ENCODE measurements around the gene PDCD4. TPM values are rescaled to one million over a fixed set of nuclear protein-coding genes. Genes with fewer than 3 reads are reported as not detected.
A peak's percentile ranks its signal among the peaks of the same experiment; 100 is the strongest.

PDCD4 gene
- total and polyA plus RNA-seq, 2 of the 13 experiments (the other 11 are each of a cell fraction or from before 2014, with no cell fraction given), result 22.8 to 56.2 TPM

GRCh38 chr10:110843031-110843430 lies 28.7 kb upstream of the PDCD4 start (continued):
- TF ChIP-seq, protein P1, sequence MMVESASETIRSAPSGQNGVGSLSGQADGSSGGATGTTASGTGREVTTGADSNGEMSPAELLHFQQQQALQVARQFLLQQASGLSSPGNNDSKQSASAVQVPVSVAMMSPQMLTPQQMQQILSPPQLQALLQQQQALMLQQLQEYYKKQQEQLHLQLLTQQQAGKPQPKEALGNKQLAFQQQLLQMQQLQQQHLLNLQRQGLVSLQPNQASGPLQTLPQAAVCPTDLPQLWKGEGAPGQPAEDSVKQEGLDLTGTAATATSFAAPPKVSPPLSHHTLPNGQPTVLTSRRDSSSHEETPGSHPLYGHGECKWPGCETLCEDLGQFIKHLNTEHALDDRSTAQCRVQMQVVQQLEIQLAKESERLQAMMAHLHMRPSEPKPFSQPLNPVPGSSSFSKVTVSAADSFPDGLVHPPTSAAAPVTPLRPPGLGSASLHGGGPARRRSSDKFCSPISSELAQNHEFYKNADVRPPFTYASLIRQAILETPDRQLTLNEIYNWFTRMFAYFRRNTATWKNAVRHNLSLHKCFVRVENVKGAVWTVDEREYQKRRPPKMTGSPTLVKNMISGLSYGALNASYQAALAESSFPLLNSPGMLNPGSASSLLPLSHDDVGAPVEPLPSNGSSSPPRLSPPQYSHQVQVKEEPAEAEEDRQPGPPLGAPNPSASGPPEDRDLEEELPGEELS (CRISPR knock-in tag; IDR thresholded peaks at IDR 0.05), result no peak
- TF ChIP-seq ZFP36L2 (CRISPR knock-in tag; IDR thresholded peaks at IDR 0.05), result no peak

- no peaks in the 10 kb centered on the region for H3K36me3 ChIP-seq (replicated peaks in 1 of 2; ENCODE audit: control insufficient read depth in 1 of 2, insufficient read depth in 2 of 2, low read length in 2 of 2)
- H3K9ac ChIP-seq (ENCODE audit: insufficient read depth, low read depth, low read length), result peak overlapping the region; percentile 27; the same call in 1 of the 2 replicates
- CTCF ChIA-PET (ENCODE audit: low intra/inter-chr PET ratio, low total read pairs), result no interaction called here
- no peaks in the 10 kb centered on the region for H3K79me2 ChIP-seq (ENCODE audit: insufficient read depth, low read length)
- H3K4me1 ChIP-seq (ENCODE audit: insufficient read depth, low read length), result peaks cover 88% of the 10 kb centered on the region
- peak overlapping the region in 1 of 3 experiments; percentile 44; a peak in 2 of 6 replicates for H3K4me3 ChIP-seq (replicated peaks in 1 of 3; ENCODE audit: insufficient read depth in 1 of 3, low read depth in 2 of 3, low read length in 3 of 3)
- ATAC-seq, result peak; percentile 20
- no peaks in the 10 kb centered on the region for H4K20me1 ChIP-seq (ENCODE audit: insufficient read depth, low read length)
- no TSS peak for BruUV-seq (replicated peaks)
- no peaks in the 10 kb centered on the region for H3K9me3 ChIP-seq (ENCODE audit: low read length)
- intact Hi-C loops (cut with micrococcal nuclease; ENCODE audit: unreplicated experiment), result no loop called here
- no peak overlapping the region for H2AFZ ChIP-seq (ENCODE audit: low read length)
- H3K27me3 ChIP-seq (ENCODE audit: control insufficient read depth in 1 of 2, insufficient read depth in 2 of 2, low read length in 2 of 2), result no peaks in the 10 kb centered on the region
- H3K27ac ChIP-seq (ENCODE audit: extremely low read length, insufficient read depth, low read length), result peak overlapping the region; percentile 68
- in situ Hi-C loops (cut with HindIII; ENCODE audit: extremely low pct_ligation_motif_present, low pct_unique_long_range_greater_than_20kb), result no loop called here
- FAIRE-seq, result peak; percentile 97
- WGBS (ENCODE audit: low lambda C conversion rate), result 2% methylated on average over 8 of the region's 8 CpGs
- H3K4me2 ChIP-seq (ENCODE audit: low read depth, low read length), result peak overlapping the region; percentile 72
- peak; percentile 88 for DNase-seq (ENCODE audit: low spot score)
- POLR2A ChIA-PET, result interaction anchor here (0.7 to 4.6 kb wide), 8 partner anchors 10 to 75 kb away, joined by 3 to 44 read pairs (median 6); partner anchors contain the start of genes BBIP1, PDCD4 and SHOC2
- TF ChIP-seq PITX1 (CRISPR knock-in tag; IDR thresholded peaks at IDR 0.05), result peak; percentile 60; the same call in 1 of the 2 replicates
- TF ChIP-seq ZNF331 (CRISPR knock-in tag; IDR thresholded peaks at IDR 0.05), result peak; percentile 67; the same call in 1 of the 2 replicates
- TF ChIP-seq ZNF350 (CRISPR knock-in tag; IDR thresholded peaks at IDR 0.05; ENCODE audit: borderline replicate concordance, low read depth), result no peak
- peak; percentile 72 for TF ChIP-seq DPF2 (CRISPR knock-in tag; IDR thresholded peaks at IDR 0.05; ENCODE audit: borderline replicate concordance, low read depth)
- no peak for TF ChIP-seq KLF9 (CRISPR knock-in tag; IDR thresholded peaks at IDR 0.05; ENCODE audit: low read depth)
- TF ChIP-seq HMG20A (CRISPR knock-in tag; IDR thresholded peaks at IDR 0.05; ENCODE audit: borderline replicate concordance), result peak; percentile 59; the same call in 1 of the 2 replicates
- no peak for TF ChIP-seq TCF12 (IDR thresholded peaks at IDR 0.05)
- no peak for TF ChIP-seq TCF12 (CRISPR knock-in tag; IDR thresholded peaks at IDR 0.05)
- TF ChIP-seq GATAD2A (CRISPR knock-in tag; IDR thresholded peaks at IDR 0.05), result peak; percentile 82
- TF ChIP-seq MIXL1 (CRISPR knock-in tag; IDR thresholded peaks at IDR 0.05), result peak; percentile 69; the same call in 1 of the 2 replicates
- TF ChIP-seq ATF1 (CRISPR knock-in tag; IDR thresholded peaks at IDR 0.05), result 0 out of 2 replicates have a peak, but pooled peaks have one; percentile 17
- TF ChIP-seq RXRB (CRISPR knock-in tag; IDR thresholded peaks at IDR 0.05; ENCODE audit: borderline replicate concordance), result peak; percentile 88
- TF ChIP-seq FOXP1 (IDR thresholded peaks at IDR 0.05), result no peak
- TF ChIP-seq FOXP1 (CRISPR knock-in tag; IDR thresholded peaks at IDR 0.05), result peak; percentile 75
- TF ChIP-seq THRA (CRISPR knock-in tag; IDR thresholded peaks at IDR 0.05; ENCODE audit: borderline replicate concordance), result peak; percentile 83; the same call in 1 of the 2 replicates
- TF ChIP-seq MED1 (CRISPR knock-in tag; IDR thresholded peaks at IDR 0.05), result peak; percentile 47; the same call in 1 of the 2 replicates
- TF ChIP-seq SP5 (CRISPR knock-in tag; IDR thresholded peaks at IDR 0.05; ENCODE audit: borderline replicate concordance, low read depth), result peak; percentile 36; the same call in 1 of the 2 replicates
- no peak for TF ChIP-seq SMC3 (IDR thresholded peaks at IDR 0.05; ENCODE audit: low read length)
- TF ChIP-seq TAF1 (CRISPR knock-in tag; IDR thresholded peaks at IDR 0.05), result 0 out of 2 replicates have a peak, but pooled peaks have one; percentile 6
- peak; percentile 48 for TF ChIP-seq NR2F6 (IDR thresholded peaks at IDR 0.05)
- peak; percentile 83 for TF ChIP-seq NR2F6 (CRISPR knock-in tag; IDR thresholded peaks at IDR 0.05)
Observed at GRCh38 chr10:110843796-110844616, 27.7 kb upstream of the PDCD4 start.
